ENCODE measurements around the gene SLC6A18. TPM values are rescaled to one million over a fixed set of nuclear protein-coding genes. Genes with fewer than 3 reads are reported as not detected.

The SLC6A18 gene
- total RNA-seq, 4 donors from 2014 or later: not detected

- ATAC-seq (ENCODE audit: low FRiP score): no peak
Observed at GRCh38 chr5:1254196-1254595, 29.0 kb downstream of the SLC6A18 start.

GRCh38 chr5:1255081-1255561 is 29.9 kb downstream of the SLC6A18 start:
- no peak for TF ChIP-seq CTCF (IDR thresholded peaks at IDR 0.05)
- DNase-seq (ENCODE audit: low spot score): no peak
- no peak for ATAC-seq (ENCODE audit: low FRiP score)

More at GRCh38 chr5:1254196-1254595, 29.0 kb downstream of the SLC6A18 start:
- no peak for TF ChIP-seq CTCF (IDR thresholded peaks at IDR 0.05)
- no peak for DNase-seq (ENCODE audit: low spot score)

- TF ChIP-seq CTCF (IDR thresholded peaks at IDR 0.05): no peak
- ATAC-seq (ENCODE audit: low FRiP score) (no peak), DNase-seq (ENCODE audit: low spot score) (no peak)
Observed at GRCh38 chr5:1256776-1257175, 31.6 kb downstream of the SLC6A18 start.

- ATAC-seq (ENCODE audit: low FRiP score) (no peak), DNase-seq (ENCODE audit: low spot score) (no peak)
- no peak for TF ChIP-seq CTCF (IDR thresholded peaks at IDR 0.05)
Observed at GRCh38 chr5:1257363-1257762, 32.2 kb downstream of the SLC6A18 start.

- no peak for TF ChIP-seq CTCF (IDR thresholded peaks at IDR 0.05)
- ATAC-seq (ENCODE audit: low FRiP score) (no peak), DNase-seq (ENCODE audit: low spot score) (no peak)
Observed at GRCh38 chr5:1257841-1258240, 32.7 kb downstream of the SLC6A18 start.

- DNase-seq (ENCODE audit: low spot score) (no peak), ATAC-seq (ENCODE audit: low FRiP score) (no peak)
- TF ChIP-seq CTCF (IDR thresholded peaks at IDR 0.05): no peak
Observed at GRCh38 chr5:1259806-1260480, 34.8 kb downstream of the SLC6A18 start.

- DNase-seq (ENCODE audit: low spot score) (no peak), ATAC-seq (ENCODE audit: low FRiP score) (no peak)
- TF ChIP-seq CTCF (IDR thresholded peaks at IDR 0.05): no peak
Observed at GRCh38 chr5:1261643-1262042, 36.5 kb downstream of the SLC6A18 start.
